Measurements from ENCODE around the gene DIRAS3. TPM values are rescaled to one million over a fixed set of nuclear protein-coding genes. Genes with fewer than 3 reads are reported as not detected.
A peak's percentile ranks its signal among the peaks of the same experiment; 100 is the strongest.

The DIRAS3 gene
- total RNA-seq, 1 donor: 4.0 TPM

DNA sequence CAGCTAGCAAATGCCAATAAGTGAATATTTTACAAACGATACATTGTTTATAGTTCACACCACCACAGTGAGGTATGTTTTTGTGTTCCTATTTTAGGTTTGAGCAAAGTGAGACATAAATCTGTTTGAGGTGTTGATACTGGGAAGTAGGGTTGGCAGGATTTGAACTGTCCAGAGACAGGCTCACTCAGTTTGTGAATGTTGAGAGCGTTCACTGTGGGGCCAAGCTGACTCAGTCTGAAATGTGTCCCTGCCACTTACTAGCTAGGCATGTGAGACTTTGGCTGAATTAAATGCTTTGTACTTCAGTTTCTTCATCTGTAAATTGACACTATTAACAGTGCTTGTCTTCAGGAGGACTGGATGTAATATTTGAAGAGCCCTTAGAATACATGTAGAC lies 35.1 kb downstream of the DIRAS3 start:
- TF ChIP-seq, protein P1, sequence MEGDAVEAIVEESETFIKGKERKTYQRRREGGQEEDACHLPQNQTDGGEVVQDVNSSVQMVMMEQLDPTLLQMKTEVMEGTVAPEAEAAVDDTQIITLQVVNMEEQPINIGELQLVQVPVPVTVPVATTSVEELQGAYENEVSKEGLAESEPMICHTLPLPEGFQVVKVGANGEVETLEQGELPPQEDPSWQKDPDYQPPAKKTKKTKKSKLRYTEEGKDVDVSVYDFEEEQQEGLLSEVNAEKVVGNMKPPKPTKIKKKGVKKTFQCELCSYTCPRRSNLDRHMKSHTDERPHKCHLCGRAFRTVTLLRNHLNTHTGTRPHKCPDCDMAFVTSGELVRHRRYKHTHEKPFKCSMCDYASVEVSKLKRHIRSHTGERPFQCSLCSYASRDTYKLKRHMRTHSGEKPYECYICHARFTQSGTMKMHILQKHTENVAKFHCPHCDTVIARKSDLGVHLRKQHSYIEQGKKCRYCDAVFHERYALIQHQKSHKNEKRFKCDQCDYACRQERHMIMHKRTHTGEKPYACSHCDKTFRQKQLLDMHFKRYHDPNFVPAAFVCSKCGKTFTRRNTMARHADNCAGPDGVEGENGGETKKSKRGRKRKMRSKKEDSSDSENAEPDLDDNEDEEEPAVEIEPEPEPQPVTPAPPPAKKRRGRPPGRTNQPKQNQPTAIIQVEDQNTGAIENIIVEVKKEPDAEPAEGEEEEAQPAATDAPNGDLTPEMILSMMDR (IDR thresholded peaks at IDR 0.05; ENCODE audit: extremely low read depth, low read depth, low read length): no peak
- H3K27me3 ChIP-seq (ENCODE audit: insufficient read depth, low read length): no peaks in the 10 kb centered on the region
- H2AFZ ChIP-seq (ENCODE audit: low read length): no peak overlapping the region
- H4K20me1 ChIP-seq (ENCODE audit: insufficient read depth, low read length): no peaks in the 10 kb centered on the region
- H3K4me2 ChIP-seq (ENCODE audit: insufficient read depth, low read length): no peak overlapping the region
- H3K4me1 ChIP-seq (ENCODE audit: insufficient read depth, low read length): no peaks in the 10 kb centered on the region
- H3K79me2 ChIP-seq (ENCODE audit: insufficient read depth, low read length): no peaks in the 10 kb centered on the region
- no peaks in the 10 kb centered on the region for H3K9me3 ChIP-seq (ENCODE audit: low read depth, low read length)
- no peak overlapping the region for H3K27ac ChIP-seq (ENCODE audit: low read depth, low read length)
- DNase-seq (ENCODE audit: insufficient read length, low spot score, missing footprints): no peak
- no peaks in the 10 kb centered on the region for H3K36me3 ChIP-seq (ENCODE audit: insufficient read depth, low read length)
- H3K4me3 ChIP-seq (ENCODE audit: insufficient read depth, low read length): no peak overlapping the region

DNA sequence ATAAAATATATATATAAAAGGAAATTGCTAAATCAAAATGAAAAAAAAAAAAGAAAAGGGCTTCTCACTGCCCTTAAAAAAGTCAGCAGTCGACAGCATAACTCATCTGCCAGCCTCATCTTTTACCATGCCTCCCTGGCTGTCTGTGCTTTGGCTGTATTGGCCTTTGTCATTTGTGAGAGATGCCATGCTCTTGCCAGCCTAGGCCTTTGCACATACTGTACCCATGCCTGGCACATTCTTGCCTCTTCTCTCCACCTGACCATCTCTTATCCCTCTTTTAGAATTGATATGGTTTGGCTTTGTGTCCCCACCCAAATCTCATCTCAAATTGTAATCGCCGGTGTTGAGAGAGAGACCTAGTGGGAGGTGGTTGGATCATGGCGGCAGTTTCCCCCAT lies 37.1 kb downstream of the DIRAS3 start:
- Histone ChIP-seq H3K4me1 (ENCODE audit: insufficient read depth, low read length) (no peaks in the 10 kb centered on the region), H3K4me2 (ENCODE audit: insufficient read depth, low read length) (no peak overlapping the region), H3K27ac (ENCODE audit: low read depth, low read length) (no peak overlapping the region), H3K27me3 (ENCODE audit: insufficient read depth, low read length) (no peaks in the 10 kb centered on the region), H3K4me3 (ENCODE audit: insufficient read depth, low read length) (no peak overlapping the region), H2AFZ (ENCODE audit: low read length) (no peak overlapping the region), H3K9me3 (ENCODE audit: low read depth, low read length) (no peaks in the 10 kb centered on the region), H3K79me2 (ENCODE audit: insufficient read depth, low read length) (no peaks in the 10 kb centered on the region), H4K20me1 (ENCODE audit: insufficient read depth, low read length) (no peaks in the 10 kb centered on the region), H3K36me3 (ENCODE audit: insufficient read depth, low read length) (no peaks in the 10 kb centered on the region)
- no peak for DNase-seq (ENCODE audit: insufficient read length, low spot score, missing footprints)
- TF ChIP-seq, protein P1 (IDR thresholded peaks at IDR 0.05; ENCODE audit: extremely low read depth, low read depth, low read length): no peak

DNA sequence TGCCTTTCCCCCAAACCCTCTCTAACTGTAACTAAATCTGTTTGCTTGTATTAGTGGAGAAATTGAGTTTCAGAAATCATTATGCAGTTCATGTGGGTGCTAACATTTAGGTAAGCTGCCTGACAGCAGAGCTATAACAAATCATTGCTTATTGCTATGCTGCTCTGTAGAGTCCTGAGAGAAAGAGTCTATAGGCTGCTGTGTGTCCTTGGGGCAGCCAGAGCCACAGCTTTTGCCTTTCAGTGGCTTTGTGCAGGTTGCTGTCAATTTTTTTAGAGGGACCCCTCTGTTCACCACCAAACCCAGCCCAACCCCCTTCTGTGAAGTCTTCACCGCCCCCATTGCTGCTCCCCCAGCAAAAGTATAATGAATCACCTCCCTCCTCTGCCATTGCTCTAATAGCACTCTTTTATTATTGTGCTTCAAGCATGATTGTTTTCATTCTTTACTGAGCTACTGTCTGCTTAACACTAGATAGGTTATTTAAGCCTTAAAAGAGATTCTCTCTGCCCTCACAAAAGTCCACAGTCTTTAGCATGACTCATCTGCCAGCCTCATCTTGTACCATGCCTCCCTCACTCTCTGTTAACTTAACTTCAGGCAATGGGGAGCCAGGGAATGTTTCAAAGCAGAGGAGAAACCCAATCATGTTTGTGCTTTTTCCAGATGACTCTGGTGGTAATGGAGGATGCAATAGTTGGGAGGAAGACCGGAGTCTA lies 38.6 kb downstream of the DIRAS3 start:
- H3K4me1 ChIP-seq (ENCODE audit: insufficient read depth, low read length): no peaks in the 10 kb centered on the region
- TF ChIP-seq, protein P1 (IDR thresholded peaks at IDR 0.05; ENCODE audit: extremely low read depth, low read depth, low read length): no peak
- H3K79me2 ChIP-seq (ENCODE audit: insufficient read depth, low read length): no peaks in the 10 kb centered on the region
- H4K20me1 ChIP-seq (ENCODE audit: insufficient read depth, low read length): no peaks in the 10 kb centered on the region
- H3K36me3 ChIP-seq (ENCODE audit: insufficient read depth, low read length): no peaks in the 10 kb centered on the region
- no peak overlapping the region for H3K4me3 ChIP-seq (ENCODE audit: insufficient read depth, low read length)
- no peaks in the 10 kb centered on the region for H3K27me3 ChIP-seq (ENCODE audit: insufficient read depth, low read length)
- no peaks in the 10 kb centered on the region for H3K9me3 ChIP-seq (ENCODE audit: low read depth, low read length)
- H3K4me2 ChIP-seq (ENCODE audit: insufficient read depth, low read length): no peak overlapping the region
- DNase-seq (ENCODE audit: insufficient read length, low spot score, missing footprints): peak; percentile 37
- H3K27ac ChIP-seq (ENCODE audit: low read depth, low read length): no peak overlapping the region
- no peak overlapping the region for H2AFZ ChIP-seq (ENCODE audit: low read length)

DNA sequence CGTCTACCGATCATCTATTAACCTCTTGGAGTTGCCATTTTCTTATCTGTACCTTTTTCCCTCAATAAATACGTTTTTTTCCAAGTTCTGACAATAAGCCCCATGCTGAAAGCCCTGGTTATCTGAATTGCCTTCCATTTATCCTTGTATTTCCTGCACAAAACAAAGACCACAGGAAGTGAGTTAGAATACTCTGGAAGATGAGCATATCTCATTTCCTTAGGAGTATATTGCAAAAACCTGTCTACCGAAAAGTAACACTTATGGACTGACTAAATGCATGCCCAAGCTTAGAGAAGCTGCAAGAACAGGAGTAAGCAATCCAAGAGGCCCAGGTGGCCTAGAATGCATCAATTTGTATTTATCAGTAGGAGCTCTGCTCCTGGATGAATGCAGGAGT lies 39.9 kb downstream of the DIRAS3 start:
- H3K4me2 ChIP-seq (ENCODE audit: insufficient read depth, low read length): no peak overlapping the region

More for the DNA sequence above, 39.9 kb downstream of the DIRAS3 start:
- H3K27ac ChIP-seq (ENCODE audit: low read depth, low read length): no peak overlapping the region
- TF ChIP-seq, protein P1 (IDR thresholded peaks at IDR 0.05; ENCODE audit: extremely low read depth, low read depth, low read length): no peak
- H3K9me3 ChIP-seq (ENCODE audit: low read depth, low read length): no peaks in the 10 kb centered on the region
- peak; percentile 25 for DNase-seq (ENCODE audit: insufficient read length, low spot score, missing footprints)
- H3K79me2 ChIP-seq (ENCODE audit: insufficient read depth, low read length): no peaks in the 10 kb centered on the region
- H3K4me1 ChIP-seq (ENCODE audit: insufficient read depth, low read length): no peaks in the 10 kb centered on the region
- H3K4me3 ChIP-seq (ENCODE audit: insufficient read depth, low read length): no peak overlapping the region
- H4K20me1 ChIP-seq (ENCODE audit: insufficient read depth, low read length): no peaks in the 10 kb centered on the region
- no peak overlapping the region for H2AFZ ChIP-seq (ENCODE audit: low read length)
- H3K27me3 ChIP-seq (ENCODE audit: insufficient read depth, low read length): no peaks in the 10 kb centered on the region
- H3K36me3 ChIP-seq (ENCODE audit: insufficient read depth, low read length): no peaks in the 10 kb centered on the region
